IMR-90 (cell line): Measurements from ENCODE around the gene RAD51B.

Source experiments
- CTCF ChIP-seq: conservative IDR thresholded peaks from 2 replicates; pipeline ENCODE4 v1.5.1; 2012; ENCODE audit warnings: mild to moderate bottlenecking, low read depth, low read length, improper control_type of control experiment
- FOS ChIP-seq: fragments of 150-350 bp; IDR thresholded peaks from 2 replicates; pipeline ENCODE4 v1.6.1; 2016; ENCODE audit warnings: low read depth, low read length
- MAFK ChIP-seq: IDR thresholded peaks from 2 replicates; pipeline ENCODE4 v1.6.1; 2012; ENCODE audit warnings: low read depth, low read length, improper control_type of control experiment
- MXI1 ChIP-seq: IDR thresholded peaks from 2 replicates; pipeline ENCODE4 v1.6.1; 2012; ENCODE audit warnings: low read depth, mild to moderate bottlenecking, low read length, moderate library complexity, borderline replicate concordance
- POLR2A ChIP-seq: IDR thresholded peaks from 2 replicates; pipeline ENCODE4 v1.6.1; 2012; ENCODE audit warnings: mild to moderate bottlenecking, low read depth, low read length
- RCOR1 ChIP-seq: IDR thresholded peaks from 2 replicates; pipeline ENCODE4 v1.6.1; 2012; ENCODE audit warnings: mild to moderate bottlenecking, low read length, improper control_type of control experiment; ENCODE audit not compliant: insufficient replicate concordance
- RFX5 ChIP-seq: IDR thresholded peaks from 2 replicates; pipeline ENCODE4 v1.8.0; 2012; ENCODE audit warnings: low read depth, mild to moderate bottlenecking, low read length, moderate library complexity
- SMC3 ChIP-seq: fragments of 150-350 bp; IDR thresholded peaks from 2 replicates; pipeline ENCODE4 v1.6.1; 2016; ENCODE audit warnings: low read depth, mild to moderate bottlenecking, antibody characterized with exemption, low read length, moderate library complexity
- USF2 ChIP-seq: fragments of 150-350 bp; IDR thresholded peaks from 2 replicates; pipeline ENCODE4 v1.6.1; 2017; ENCODE audit warnings: mild to moderate bottlenecking, antibody characterized with exemption, low read length, low read depth

GRCh38 chr14:68253878-68254528 lies 434.4 kb downstream of the RAD51B start:
- TF ChIP-seq MXI1 (no peak), SMC3 (no peak), POLR2A (no peak), USF2 (no peak), CTCF (no peak), RFX5 (no peak), FOS (no peak), MAFK (no peak), RCOR1 (no peak)
